HL-60 (cell line): Measurements from ENCODE around the gene DNAJC6.

Experiments
- GABPA ChIP-seq: IDR thresholded peaks from 2 replicates; pipeline ENCODE4 v1.6.1; 2012; ENCODE audit warnings: low read depth
- POLR2AphosphoS5 ChIP-seq: IDR thresholded peaks from 2 replicates; pipeline ENCODE4 v1.6.1; 2012; ENCODE audit warnings: low read depth

- TF ChIP-seq GABPA (no peak), POLR2AphosphoS5 (no peak)
These were observed 120.5 kb downstream of the DNAJC6 start for GRCh38 chr1:65429806-65430205.
